GM18502 (cell line): Measurements from ENCODE around the gene TMEM132D.

Experiments used
- ATAC-seq: cut with Tn5 transposase; IDR thresholded peaks from one replicate; pipeline ENCODE4 v1.9.1; 2021; ENCODE audit warnings: mild to moderate bottlenecking; ENCODE audit not compliant: unreplicated experiment, poor library complexity

The TMEM132D gene

DNA sequence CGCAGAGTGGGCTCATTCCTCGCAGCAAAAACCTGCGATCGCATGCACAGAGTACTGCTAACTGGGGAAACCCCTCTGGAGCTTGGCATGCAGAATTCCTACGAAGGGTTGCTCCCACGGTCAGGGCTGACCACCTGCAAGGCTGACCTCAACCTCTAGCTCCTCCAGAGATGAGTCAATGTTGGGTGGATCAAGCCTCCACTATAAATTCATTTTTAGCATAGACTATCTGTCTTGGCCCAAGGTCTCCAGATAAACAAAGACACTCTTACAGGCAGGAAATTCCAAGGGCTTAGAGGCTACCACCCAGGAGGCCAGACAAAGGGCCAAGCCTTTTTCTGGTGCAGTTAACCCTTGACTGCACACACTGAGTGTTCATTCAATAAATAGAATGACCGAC, 296.5 kb downstream of the TMEM132D start:
- ATAC-seq = no peak

DNA sequence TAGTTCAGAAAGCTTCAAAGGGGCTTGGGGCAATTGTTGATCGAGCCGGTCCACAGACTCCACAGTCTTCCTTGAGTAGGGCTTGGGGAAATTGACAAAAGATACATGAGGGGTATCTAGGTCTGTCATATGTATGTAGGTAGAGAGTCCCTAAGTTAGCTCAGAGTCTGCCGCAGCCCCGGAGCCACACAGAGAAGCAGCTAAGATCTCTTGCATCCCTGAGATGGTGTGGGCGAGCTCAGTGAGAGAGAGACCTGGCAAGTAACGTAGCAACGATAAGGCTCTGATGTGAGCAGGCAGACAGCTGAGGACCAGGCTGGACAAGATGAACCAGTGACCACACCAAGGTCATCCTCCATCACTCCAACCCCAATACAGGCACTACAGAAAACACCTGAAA, 297.6 kb downstream of the TMEM132D start:
- no peak for ATAC-seq

DNA sequence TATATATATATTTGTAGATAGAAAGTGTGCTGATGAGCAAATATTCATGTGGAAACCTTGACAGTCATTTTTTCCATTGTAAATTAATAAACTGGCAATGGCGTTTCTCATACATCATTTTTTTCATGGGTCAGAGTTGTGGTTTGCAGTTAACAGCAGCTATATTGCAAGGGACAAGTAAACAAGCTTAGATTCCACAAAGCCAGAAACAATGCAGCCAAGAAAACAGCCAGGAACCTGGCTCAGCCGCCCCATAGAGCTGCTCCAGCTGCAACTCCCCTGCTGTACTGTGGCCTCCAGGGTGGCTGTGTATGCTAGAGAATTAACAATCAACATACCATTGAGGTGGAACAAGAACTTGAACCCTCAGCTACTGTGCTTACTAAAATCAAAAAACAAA, 298.2 kb downstream of the TMEM132D start:
- no peak for ATAC-seq

DNA sequence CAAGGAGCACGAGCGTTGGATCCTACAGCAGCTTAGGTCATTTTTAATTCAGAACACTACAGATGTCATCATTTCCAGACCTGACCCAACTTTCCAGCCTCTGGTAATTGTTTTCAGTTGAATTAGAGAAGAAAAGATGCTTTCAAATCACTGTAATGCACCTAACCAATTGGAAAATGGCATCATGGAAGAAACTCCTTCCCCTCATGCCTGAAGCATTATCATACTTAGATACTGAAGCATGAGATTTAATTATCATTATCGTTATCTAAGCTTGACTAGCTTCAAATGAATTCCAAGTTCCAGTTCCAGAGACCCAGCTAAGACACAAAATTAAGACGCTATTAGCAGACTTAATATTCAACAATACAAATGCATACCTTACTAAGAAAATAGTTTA, 299.3 kb downstream of the TMEM132D start:
- ATAC-seq = no peak

DNA sequence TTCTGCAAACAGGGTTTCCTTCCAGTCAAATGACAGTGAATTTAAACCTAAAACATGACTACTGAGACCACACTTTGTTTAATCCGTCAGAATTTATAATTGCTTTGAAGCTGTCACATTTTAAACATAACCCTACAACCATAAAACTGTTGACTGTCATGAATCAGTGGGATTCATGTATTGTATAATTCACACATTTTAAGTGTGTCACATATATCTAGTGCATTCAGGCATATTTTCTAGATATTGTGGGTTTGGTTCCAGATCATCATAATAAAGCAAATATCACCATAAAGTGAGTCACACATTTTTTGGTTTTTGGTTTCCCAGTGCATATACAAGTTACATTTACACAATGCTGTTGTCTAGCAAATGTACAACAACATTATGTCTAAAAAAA, 304.4 kb downstream of the TMEM132D start:
- no peak for ATAC-seq

DNA sequence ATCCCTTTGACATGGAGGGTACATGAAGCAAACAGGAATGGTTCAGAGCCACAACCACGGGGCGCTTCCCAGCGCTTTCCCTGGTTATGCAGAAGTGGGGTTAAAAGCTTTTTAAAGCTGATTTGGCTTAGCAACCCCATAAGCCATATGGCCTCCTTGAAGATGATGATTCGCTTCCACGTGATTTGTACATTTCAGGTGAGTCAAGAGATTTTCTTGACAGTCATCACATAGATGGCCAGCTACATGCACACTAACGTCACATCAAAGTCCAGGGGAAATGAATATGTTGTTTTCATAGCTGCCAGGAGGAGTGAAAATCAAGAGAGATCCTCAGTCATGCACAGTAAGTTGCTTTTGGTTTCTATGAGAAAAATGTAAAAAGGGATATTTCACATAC, 309.7 kb downstream of the TMEM132D start:
- no peak for ATAC-seq

DNA sequence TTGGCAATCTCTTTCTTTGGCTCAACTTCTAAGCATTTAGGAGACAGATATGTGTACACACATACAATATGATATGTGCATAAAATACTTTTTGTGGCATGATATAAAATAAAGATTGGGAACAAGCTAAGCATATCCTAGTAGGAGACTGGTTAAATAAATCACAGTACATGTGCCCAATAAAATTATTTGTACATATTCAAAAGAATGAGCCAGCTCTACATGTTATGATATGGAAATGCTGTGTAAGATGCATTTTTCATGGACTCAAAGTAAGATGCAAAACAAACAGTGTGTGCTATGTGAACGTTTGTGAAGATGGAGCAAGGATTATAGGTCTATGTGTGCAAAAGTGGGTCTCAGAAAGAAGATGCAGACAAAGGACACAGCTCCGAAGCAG, 311.4 kb downstream of the TMEM132D start:
- no peak for ATAC-seq

DNA sequence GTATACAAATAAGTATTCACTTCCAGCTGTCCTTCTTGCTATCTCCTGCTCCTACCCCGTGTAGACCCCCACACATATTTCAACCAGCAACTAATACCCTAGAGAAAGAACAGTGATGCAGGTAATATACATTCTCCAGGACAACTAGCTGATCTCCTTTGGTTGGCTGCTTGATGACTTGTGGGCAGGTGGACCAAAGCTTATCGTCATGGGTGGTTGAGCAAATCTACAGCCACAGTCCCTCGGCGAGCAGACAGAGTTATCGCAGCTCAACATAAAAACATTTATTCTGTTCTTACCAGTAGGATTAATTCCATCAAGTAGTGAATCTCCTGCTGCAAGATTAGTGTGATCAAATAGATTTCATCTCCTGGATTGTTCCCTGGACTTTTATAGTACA, 314.3 kb downstream of the TMEM132D start:
- ATAC-seq = no peak

DNA sequence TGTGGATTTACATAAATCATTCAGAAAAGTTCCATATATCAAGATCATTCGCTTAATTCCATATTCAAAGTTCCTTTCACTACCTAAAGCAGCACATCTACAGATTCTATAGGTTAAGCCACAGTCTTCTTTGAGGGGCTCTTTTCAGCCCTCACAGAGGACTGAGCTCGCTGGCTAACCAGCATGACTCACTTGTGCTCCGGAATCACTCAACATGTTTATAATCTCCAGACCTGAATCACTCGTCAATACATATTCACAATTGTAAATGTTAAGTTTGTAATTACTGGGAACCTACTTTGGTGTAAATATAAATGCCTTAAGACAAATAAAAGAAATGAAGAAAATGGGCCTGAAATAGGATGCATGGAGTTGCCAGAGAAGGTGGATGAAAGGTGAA, 315.7 kb downstream of the TMEM132D start:
- ATAC-seq = no peak

DNA sequence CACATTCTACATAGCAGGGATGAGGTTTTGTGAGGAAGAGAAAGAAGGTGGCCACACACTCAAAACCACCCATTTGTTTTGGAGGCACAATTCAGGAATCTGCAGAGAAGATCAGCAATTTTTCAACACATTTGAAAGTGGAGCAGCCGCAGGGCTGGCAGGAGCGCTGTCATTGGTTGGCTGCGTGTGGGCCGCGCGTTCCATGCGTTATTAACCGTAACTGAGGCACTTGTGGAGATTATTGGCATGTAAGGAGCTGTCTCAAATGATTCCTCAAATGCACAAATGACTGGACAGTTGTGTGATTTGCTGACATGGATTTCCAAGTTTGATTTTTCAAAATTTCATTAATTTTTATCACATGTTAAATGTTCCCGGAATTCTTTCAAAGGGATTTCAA, 318.5 kb downstream of the TMEM132D start:
- no peak for ATAC-seq

DNA sequence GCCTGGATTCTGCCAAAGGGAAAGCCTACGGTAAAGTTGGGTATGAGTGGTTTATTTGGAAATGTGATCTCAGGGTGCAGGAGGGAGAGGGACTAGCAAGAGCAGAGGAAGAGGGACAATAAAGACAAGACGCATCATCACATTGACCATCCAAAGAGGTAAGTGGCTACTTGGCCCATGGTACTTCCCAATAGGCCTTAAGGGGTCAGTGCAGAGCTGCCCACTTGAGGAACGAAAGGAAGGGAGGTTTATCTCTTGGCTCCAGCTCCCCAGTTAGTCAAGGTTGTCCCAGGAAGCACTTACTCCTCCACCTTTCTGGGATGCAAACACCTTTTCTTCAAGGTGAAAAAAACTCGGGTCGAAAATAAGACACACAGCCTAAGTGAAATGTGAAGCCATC, 323.9 kb downstream of the TMEM132D start:
- no peak for ATAC-seq

DNA sequence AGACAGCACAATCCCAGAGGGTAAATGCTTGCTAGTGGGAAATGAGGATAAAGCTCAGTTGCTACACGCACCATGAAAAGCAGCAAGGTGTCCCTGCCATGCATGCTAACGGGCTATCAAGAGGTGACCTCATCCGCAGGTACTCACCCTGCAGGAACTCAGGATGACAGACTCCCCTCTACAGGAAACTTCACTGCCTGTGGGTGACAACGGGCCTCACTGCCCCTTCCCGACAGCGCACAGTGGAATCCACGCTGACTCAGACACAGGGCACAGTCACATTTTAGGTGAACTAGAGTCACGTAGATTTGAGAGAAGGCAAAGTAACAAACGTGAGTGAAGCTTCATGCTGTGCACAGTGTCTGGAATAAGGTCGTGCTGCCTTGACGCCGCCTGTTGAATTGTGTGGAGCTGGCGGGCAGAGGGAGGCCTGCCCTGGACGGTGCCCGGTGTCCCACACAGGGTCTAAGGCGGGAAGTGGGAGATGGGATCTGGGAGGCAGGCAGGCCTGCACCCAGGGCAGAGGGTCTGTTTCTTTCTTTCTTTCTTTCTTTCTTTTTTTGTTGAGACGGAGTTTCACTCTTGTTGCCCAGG, 331.8 kb downstream of the TMEM132D start:
- ATAC-seq = no peak

DNA sequence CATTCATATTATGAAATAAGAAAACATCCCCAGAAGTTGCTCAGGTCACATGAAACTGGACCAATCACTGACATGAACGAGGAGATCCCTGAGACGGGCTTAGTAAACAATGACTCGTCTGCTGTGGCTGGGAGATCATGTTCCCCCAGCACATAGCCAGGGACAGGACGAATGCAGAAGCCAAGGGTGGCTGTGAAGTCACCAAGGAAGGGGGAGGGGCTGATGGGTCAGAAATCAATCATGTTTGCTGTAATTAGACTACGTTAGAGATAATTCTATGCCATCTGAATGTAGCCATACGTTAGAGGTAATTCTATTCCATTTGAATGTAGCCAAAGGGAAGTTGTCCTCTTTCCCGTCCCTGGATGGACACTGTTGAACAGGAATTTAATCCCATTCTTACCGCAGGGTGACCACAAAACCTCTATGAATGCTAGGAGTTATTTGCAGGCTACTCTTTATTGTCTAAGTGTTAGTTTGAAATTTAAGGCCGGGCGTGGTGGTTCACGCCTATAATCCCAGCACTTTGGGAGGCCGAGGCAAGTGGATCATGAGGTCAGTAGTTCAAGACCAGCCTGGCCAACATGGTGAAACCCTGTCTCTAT, 332.9 kb downstream of the TMEM132D start:
- ATAC-seq = no peak

DNA sequence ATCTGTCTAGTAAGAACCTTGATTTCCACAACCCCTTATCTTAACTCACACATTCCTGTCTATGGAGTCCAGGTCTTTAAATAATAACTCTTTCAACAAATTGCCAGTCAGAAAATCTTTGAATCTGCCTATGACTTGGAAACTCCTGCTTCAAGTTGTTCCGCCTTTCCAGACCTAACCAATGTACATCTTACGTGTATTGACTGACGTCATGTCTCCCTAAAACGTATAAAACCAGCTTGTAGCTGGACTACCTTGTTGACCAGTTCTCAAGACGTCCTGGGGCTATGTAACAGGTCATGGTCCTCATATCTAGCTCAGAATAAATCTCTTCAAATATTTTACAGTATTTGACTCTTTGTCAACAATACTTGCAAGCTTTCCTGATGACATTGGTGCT, 337.0 kb downstream of the TMEM132D start:
- no peak for ATAC-seq

DNA sequence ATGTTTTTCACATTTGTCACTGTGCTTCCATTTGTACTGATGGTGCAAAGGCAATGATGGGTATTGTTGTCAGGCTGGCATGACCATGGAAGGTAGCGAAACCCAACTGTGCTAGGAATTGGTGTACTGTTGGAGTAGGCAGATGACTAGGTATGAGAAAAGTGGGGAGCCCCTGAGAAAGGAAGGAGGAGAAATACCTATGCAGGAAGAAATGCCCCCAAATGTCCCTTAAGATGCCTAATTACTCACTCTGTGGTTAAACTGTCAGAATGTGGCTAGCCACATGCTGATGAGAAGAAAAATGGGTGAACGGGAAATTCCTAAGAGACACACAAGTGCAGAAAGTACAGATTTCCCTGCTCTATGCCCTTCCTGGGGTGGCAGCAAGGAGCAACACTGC, 339.1 kb downstream of the TMEM132D start:
- no peak for ATAC-seq

DNA sequence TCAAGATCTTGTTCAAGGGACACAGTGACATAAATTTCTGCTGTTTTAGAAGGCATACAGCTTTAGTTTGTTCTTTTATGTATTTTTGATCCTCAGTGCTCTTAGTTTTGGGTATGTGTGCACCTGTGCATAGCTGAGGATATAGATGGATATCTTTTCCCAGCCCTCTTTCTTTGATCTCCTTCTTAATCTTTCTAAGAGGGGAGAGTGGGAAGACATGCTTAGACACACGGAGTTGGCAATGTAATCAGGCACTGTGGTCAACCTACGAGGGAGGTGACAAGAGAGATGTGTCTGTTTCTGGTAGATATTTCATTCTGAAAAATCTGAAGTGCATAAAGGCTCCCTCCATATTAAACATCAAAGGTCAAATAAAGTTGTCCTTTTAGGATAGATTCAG, 340.6 kb downstream of the TMEM132D start:
- no peak for ATAC-seq

DNA sequence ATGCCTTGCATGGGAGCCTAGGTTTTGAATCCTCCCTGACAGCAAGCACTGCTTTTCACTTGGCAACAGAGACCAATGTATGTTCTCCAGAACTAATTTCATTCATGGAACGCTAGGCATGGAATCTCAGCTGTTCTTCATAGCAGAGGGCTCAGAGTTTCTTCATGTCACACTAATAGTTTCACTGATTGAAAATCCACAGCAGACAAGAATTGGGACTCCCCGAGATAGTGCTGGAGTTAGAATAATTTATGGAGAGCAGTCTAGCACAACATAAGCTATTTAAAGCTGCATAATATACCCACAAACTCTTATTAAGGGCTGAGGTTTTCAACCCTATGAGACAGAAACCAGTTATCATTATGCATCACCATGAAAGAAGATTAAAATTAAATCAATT, 342.5 kb downstream of the TMEM132D start:
- no peak for ATAC-seq

DNA sequence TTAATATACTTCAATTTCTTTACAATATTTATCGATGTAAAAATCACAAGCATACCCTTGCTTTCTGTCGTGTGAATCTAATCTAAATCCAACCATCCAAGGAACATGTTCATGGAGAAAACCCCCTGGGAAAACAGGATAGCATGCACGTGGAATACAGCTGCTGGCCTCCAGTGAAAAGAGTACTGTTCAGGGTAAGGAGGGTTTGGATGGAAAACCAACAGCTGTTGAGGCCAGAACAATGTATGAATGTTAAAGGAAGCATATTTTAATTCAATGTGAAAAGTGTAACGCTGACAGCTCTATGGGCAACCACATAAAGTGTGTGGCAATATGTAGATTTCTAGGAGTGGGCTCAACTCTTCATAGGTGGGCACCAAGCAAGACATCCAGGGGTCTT, 344.0 kb downstream of the TMEM132D start:
- no peak for ATAC-seq

DNA sequence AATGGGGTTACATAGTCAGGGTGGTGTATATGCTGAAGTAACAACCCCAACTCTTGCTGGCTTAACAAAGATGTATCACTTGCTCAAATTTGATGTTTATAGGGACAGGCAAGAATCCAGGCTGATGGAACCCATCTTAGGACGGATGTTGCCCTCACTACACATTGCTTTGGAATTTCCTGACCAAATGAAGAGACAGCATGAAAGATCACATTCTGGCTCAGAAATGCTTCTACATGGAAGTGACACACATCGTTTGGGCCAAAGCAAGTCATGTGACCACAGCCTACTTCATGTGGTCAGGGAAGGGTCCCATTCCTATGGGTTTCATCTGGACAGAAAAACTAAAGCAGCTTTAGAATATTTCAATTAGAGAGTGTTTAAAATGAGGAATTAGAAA, 345.8 kb downstream of the TMEM132D start:
- ATAC-seq = no peak

DNA sequence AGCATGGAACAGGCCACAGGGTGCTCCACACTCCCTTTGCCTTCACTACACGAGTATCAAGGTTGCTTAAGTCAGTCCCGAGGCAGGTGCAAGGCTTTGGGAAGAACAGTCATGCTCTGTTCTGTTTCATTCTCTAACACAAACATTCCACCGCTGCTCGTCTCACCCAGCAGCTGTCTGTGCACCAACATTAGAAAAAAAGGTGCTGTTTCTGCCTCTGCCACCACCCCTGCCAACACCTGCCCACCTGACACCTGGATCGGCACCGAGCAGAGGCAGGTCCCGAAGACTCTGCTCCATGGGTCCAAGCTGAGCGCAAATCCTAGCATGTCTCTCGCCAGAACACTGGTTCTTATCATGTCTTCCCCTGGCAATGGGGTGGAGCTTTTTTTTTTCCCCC, 347.7 kb downstream of the TMEM132D start:
- no peak for ATAC-seq

DNA sequence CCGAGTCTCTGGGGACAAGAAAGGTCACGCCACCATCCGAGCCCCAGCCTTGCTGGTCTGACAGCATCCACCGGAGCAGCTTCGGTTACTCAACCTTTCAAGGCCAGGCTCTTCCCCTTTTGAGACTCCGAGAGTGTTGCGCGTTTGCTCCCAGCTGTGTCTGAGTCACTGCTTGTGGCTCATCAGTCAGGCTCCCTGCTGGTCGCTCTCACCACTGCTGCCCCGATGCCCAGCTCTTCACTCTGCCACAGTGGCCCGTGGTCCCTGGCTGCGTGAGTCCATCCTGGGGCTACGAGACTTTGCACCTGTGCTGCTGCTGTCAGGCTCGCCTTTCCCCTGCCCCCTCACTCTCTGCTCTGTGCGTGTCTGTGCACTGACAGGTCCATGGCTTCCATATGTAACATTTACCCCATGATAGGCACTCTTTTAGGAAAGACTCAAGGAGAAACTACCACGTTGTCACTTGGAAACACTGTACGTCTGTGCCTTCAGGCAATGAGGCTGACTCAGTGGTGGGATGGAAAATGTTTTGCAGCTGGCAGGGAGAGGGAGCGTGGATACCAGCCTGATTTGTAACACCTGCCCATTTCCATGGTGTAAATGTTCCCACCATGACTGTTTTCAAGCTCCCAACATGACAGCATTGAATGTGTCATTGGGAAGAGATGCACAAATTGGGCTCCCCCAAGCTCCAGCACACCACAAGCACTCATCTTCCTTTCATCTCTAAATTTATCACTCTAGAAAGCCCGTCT, 350.7 kb downstream of the TMEM132D start:
- no peak for ATAC-seq

DNA sequence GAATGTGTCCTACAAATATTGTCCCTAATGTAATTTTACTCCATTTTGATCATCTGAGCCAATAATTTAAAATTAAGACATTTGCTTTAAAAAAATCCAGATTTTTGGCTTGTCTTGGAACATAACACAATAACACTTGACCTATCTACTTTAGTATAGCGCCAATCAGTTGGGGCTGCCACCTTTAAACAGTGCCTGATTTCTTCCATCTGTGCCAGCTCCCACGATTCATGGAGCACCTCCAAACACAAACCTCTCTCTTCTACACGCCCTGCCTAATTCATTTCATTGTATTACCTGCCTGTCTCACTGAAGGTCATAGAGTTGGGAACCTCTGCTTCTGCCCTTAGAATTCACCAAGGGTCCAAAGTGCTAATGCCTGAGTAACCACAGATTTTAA, 352.4 kb downstream of the TMEM132D start:
- ATAC-seq = no peak
